ENCODE measurements around the gene GOT1. TPM values are rescaled to one million over a fixed set of nuclear protein-coding genes. Genes with fewer than 3 reads are reported as not detected.

Gene GOT1
- total RNA-seq, 2 experiments from 2014 or later, result 3.5 to 5.7 TPM

- intact Hi-C loops (cut with DNase I, micrococcal nuclease), result no loop called here
- DNase-seq, result no peak
- H3K36me3 ChIP-seq (ENCODE audit: insufficient read depth, low read length), result peaks cover 21% of the 10 kb centered on the region
- no peak overlapping the region for H3K27ac Mint-ChIP-seq
- H3K27ac ChIP-seq (ENCODE audit: low read depth in 1 of 2, low read length in 2 of 2), result no peak overlapping the region
- H3K36me3 Mint-ChIP-seq (ENCODE audit: low read depth), result peaks cover 85% of the 10 kb centered on the region
- ChIA-PET POLR2A (interaction anchor here (0.7 kb wide), 1 partner anchor 12 kb away, joined by 3 read pairs; no protein-coding TSS in a partner anchor), CTCF (no interaction called here)
- no peaks in the 10 kb centered on the region for H3K9me3 Mint-ChIP-seq
- no peaks in the 10 kb centered on the region for H3K4me1 Mint-ChIP-seq (ENCODE audit: low read depth)
- no peak for TF ChIP-seq CTCF (IDR thresholded peaks at IDR 0.05)
- no peaks in the 10 kb centered on the region for H3K4me1 ChIP-seq (ENCODE audit: insufficient read depth, low read length)
- H3K4me3 ChIP-seq (ENCODE audit: low read length), result no peak overlapping the region
- no peaks in the 10 kb centered on the region for H3K27me3 Mint-ChIP-seq
- no peaks in the 10 kb centered on the region for H3K9me3 ChIP-seq (ENCODE audit: control insufficient read depth in 1 of 2, insufficient read depth in 1 of 2, low read length in 2 of 2)
- no peak overlapping the region for H3K4me3 Mint-ChIP-seq
- H3K27me3 ChIP-seq (ENCODE audit: control insufficient read depth in 1 of 2, insufficient read depth in 2 of 2, low read length in 2 of 2), result no peaks in the 10 kb centered on the region
- ATAC-seq (ENCODE audit: poor library complexity), result no peak
These were observed 11.4 kb downstream of the GOT1 start for GRCh38 chr10:99418910-99419624.

GRCh38 chr10:99412099-99412498 is 18.3 kb downstream of the GOT1 start:
- no peak overlapping the region for H3K4me3 Mint-ChIP-seq
- intact Hi-C loops (cut with DNase I, micrococcal nuclease), result no loop called here
- ChIA-PET CTCF (no interaction called here), POLR2A (no interaction called here)
- no peaks in the 10 kb centered on the region for H3K27me3 Mint-ChIP-seq
- Histone ChIP-seq H3K4me1 (ENCODE audit: insufficient read depth, low read length) (no peaks in the 10 kb centered on the region), H3K27ac (ENCODE audit: low read depth in 1 of 2, low read length in 2 of 2) (no peak overlapping the region), H3K4me3 (ENCODE audit: low read length) (no peak overlapping the region), H3K36me3 (ENCODE audit: insufficient read depth, low read length) (peaks cover 8% of the 10 kb centered on the region), H3K27me3 (ENCODE audit: control insufficient read depth in 1 of 2, insufficient read depth in 2 of 2, low read length in 2 of 2) (no peaks in the 10 kb centered on the region), H3K9me3 (ENCODE audit: control insufficient read depth in 1 of 2, insufficient read depth in 1 of 2, low read length in 2 of 2) (no peaks in the 10 kb centered on the region)
- H3K36me3 Mint-ChIP-seq (ENCODE audit: low read depth), result peaks cover 52% of the 10 kb centered on the region
- no peaks in the 10 kb centered on the region for H3K4me1 Mint-ChIP-seq (ENCODE audit: low read depth)
- ATAC-seq (ENCODE audit: poor library complexity) (no peak), DNase-seq (no peak)
- no peak for TF ChIP-seq CTCF (IDR thresholded peaks at IDR 0.05)
- H3K27ac Mint-ChIP-seq, result no peak overlapping the region
- H3K9me3 Mint-ChIP-seq, result no peaks in the 10 kb centered on the region

DNA sequence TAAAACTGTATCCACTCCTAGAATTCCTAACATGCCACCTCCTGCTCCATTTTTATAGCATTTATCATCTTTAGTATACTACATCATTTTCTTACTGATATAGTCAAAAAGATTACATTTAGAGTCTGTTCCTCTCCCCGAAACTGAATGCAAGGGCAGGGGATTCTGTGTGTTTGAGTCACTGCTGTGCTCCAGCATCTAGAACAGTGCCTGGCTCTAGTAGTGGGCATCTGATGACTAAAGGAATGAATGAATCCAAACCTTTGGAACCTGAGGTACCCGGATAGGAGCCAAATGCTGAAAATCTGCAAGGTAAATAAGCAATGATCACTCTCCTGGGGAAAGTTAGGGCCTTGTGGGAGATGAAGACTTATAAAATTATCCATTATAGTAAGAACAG is 18.9 kb downstream of the GOT1 start:
- DNase-seq (no peak), ATAC-seq (ENCODE audit: poor library complexity) (no peak)
- H3K9me3 Mint-ChIP-seq, result no peaks in the 10 kb centered on the region
- H3K36me3 ChIP-seq (ENCODE audit: insufficient read depth, low read length), result peaks cover 13% of the 10 kb centered on the region
- peaks cover 55% of the 10 kb centered on the region for H3K36me3 Mint-ChIP-seq (ENCODE audit: low read depth)
- ChIA-PET CTCF (no interaction called here), POLR2A (no interaction called here)
- no peak for TF ChIP-seq CTCF (IDR thresholded peaks at IDR 0.05)
- no peaks in the 10 kb centered on the region for H3K27me3 ChIP-seq (ENCODE audit: control insufficient read depth in 1 of 2, insufficient read depth in 2 of 2, low read length in 2 of 2)
- H3K27ac Mint-ChIP-seq, result no peak overlapping the region
- no peak overlapping the region for H3K27ac ChIP-seq (ENCODE audit: low read depth in 1 of 2, low read length in 2 of 2)
- no peak overlapping the region for H3K4me3 ChIP-seq (ENCODE audit: low read length)
- H3K4me3 Mint-ChIP-seq, result no peak overlapping the region
- no peaks in the 10 kb centered on the region for H3K9me3 ChIP-seq (ENCODE audit: control insufficient read depth in 1 of 2, insufficient read depth in 1 of 2, low read length in 2 of 2)
- no peaks in the 10 kb centered on the region for H3K4me1 ChIP-seq (ENCODE audit: insufficient read depth, low read length)
- H3K27me3 Mint-ChIP-seq, result no peaks in the 10 kb centered on the region
- H3K4me1 Mint-ChIP-seq (ENCODE audit: low read depth), result no peaks in the 10 kb centered on the region
- intact Hi-C loops (cut with DNase I, micrococcal nuclease), result no loop called here
